ENCODE data around the gene SLC22A23.

SLC22A23 gene

DNA sequence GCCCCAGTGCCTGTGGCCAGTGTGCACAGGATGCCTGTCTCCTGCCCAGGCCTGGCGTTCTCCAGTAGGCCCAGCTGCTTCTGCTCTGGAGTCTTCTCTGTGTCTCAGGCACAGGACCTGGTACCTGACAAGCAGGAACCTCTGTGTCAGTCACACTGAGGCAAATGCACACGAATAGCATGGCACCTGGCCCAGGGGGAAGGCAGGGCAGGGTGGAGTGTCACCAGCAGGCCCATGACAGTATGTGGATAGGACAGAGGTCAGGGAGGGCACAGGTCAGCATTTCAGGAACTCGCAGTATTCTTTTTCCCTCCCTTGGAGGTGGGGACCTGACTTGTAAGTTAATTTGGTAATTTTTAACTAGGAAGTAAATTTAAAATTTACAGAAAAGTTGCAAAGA, 192.5 kb downstream of the SLC22A23 start:
- no peak for DNase-seq (ENCODE audit: extremely low read depth, low read depth)
- no peak overlapping the region for H3K4me3 ChIP-seq (replicated peaks; ENCODE audit: low read depth, low read length)
- TF ChIP-seq CTCF (IDR thresholded peaks at IDR 0.05; ENCODE audit: low read depth, low read length, missing control alignments), result no peak

GRCh38 chr6:3263096-3263495, 193.8 kb downstream of the SLC22A23 start:
- H3K4me3 ChIP-seq (replicated peaks; ENCODE audit: low read depth, low read length), result no peak overlapping the region
- DNase-seq (ENCODE audit: extremely low read depth, low read depth), result no peak
- no peak for TF ChIP-seq CTCF (IDR thresholded peaks at IDR 0.05; ENCODE audit: low read depth, low read length, missing control alignments)

DNA sequence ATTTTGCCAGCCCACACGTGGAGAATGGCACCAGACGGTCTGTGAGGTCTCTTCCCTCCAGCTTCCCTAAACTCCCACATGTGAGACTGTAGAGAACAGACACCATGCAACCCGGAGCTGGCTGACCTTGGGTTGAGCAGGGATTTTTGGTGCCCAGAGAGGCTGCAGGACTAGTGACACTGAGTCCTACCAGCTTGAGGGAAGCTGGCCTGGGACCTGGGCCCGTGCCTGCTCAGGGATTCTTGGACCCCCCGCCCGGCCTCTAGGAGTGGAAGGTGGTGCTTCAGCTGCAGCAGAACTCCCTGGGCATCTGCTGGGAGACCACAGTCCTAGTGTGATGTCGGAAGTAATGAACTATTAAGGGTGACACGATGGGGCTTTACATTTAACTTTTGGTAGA, 194.9 kb downstream of the SLC22A23 start:
- H3K4me3 ChIP-seq (replicated peaks; ENCODE audit: low read depth, low read length), result peak overlapping the region; percentile 92; the same call in 1 of the 2 replicates
- DNase-seq (ENCODE audit: extremely low read depth, low read depth), result no peak
- no peak for TF ChIP-seq CTCF (IDR thresholded peaks at IDR 0.05; ENCODE audit: low read depth, low read length, missing control alignments)

DNA sequence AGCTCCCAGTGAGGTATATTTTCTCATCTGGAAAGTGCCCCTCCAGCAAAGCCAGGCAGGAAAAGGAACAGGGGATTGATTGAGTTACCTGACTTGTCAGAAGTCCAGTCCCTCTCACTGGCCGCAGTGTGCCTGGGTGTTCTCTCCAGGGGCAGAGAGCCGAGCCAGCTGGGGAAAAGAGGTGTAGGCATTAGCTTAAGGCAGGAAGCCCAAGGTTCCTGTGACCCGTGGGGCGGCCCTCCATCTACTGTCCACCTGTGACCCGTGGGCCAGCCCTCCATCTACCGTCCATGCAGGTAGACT, 195.4 kb downstream of the SLC22A23 start:
- peak overlapping the region; percentile 92 for H3K4me3 ChIP-seq (replicated peaks; ENCODE audit: low read depth, low read length)
- DNase-seq (ENCODE audit: extremely low read depth, low read depth), result no peak
- TF ChIP-seq CTCF (IDR thresholded peaks at IDR 0.05; ENCODE audit: low read depth, low read length, missing control alignments), result no peak

- peak overlapping the region; percentile 92 for H3K4me3 ChIP-seq (replicated peaks; ENCODE audit: low read depth, low read length)
- no peak for DNase-seq (ENCODE audit: extremely low read depth, low read depth)
- no peak for TF ChIP-seq CTCF (IDR thresholded peaks at IDR 0.05; ENCODE audit: low read depth, low read length, missing control alignments)
These were observed 195.9 kb downstream of the SLC22A23 start for GRCh38 chr6:3260772-3261517.

GRCh38 chr6:3260296-3260695, 196.6 kb downstream of the SLC22A23 start:
- DNase-seq (ENCODE audit: extremely low read depth, low read depth), result no peak
- no peak for TF ChIP-seq CTCF (IDR thresholded peaks at IDR 0.05; ENCODE audit: low read depth, low read length, missing control alignments)
- H3K4me3 ChIP-seq (replicated peaks; ENCODE audit: low read depth, low read length), result peak overlapping the region; percentile 92

DNA sequence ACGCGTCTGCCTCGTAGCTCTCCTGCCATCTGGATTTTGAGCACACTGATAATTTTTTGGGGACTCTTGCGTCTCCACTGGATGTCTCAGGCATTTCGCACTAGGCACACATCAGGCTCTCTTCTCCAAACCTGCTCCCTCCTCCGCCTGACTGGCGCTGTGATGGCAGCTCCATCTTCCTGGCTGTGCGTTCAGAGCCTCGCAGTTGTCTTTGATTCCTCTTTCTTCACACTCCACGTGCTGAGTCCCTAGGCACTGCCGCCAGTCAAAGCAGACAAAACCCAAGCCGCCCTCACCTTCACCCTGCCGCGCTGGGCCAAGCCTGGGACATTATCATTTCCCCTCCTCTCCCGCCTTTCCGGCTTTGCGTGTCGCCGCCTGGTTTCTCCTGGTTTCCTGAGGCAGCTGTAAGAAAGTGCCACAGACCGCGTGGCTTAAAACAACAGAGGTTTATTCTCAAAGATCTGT, 197.3 kb downstream of the SLC22A23 start:
- H3K4me3 ChIP-seq (replicated peaks; ENCODE audit: low read depth, low read length), result peak overlapping the region; percentile 92
- no peak for TF ChIP-seq CTCF (IDR thresholded peaks at IDR 0.05; ENCODE audit: low read depth, low read length, missing control alignments)
- DNase-seq (ENCODE audit: extremely low read depth, low read depth), result no peak

Measured in HFF-Myc (cell line).